Measurements from ENCODE around the gene PARVA. TPM values are rescaled to one million over a fixed set of nuclear protein-coding genes. Genes with fewer than 3 reads are reported as not detected.

Gene PARVA
- total RNA-seq, 4 donors from 2014 or later, result 10.0 to 25.0 (median 14.2) TPM

DNA sequence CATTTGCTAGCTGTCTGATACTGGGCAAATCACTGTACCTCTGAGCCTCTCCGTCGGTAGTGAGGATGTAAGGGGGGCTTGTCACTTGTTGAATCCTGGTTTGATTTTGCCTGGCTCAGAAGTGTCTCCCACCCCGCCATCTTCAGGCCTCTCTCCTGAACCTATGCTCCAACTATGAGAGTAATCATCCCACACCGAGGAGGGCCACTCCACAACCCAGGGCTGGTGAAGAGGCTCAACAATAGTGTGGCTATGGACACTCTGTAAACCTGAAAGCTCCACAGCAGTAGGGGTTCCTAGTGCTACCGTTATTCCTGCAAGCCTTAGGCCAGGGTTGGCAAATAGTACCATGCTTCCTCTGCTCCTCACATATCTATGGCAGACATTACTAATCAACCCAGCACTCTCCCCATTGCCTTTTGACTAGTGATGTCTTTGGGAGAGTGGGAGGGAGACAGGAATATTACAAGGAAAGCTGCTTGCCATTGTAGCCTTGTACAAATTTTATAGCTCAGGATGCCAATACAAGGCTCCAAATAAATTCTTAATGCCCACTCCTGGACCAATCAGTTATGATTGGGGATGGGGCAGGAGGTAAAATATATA lies 162.8 kb downstream of the PARVA start:
- WGBS, 2 donors, result 66 to 69% methylated on average over 5 of the region's 5 CpGs
- TF ChIP-seq, protein P1, sequence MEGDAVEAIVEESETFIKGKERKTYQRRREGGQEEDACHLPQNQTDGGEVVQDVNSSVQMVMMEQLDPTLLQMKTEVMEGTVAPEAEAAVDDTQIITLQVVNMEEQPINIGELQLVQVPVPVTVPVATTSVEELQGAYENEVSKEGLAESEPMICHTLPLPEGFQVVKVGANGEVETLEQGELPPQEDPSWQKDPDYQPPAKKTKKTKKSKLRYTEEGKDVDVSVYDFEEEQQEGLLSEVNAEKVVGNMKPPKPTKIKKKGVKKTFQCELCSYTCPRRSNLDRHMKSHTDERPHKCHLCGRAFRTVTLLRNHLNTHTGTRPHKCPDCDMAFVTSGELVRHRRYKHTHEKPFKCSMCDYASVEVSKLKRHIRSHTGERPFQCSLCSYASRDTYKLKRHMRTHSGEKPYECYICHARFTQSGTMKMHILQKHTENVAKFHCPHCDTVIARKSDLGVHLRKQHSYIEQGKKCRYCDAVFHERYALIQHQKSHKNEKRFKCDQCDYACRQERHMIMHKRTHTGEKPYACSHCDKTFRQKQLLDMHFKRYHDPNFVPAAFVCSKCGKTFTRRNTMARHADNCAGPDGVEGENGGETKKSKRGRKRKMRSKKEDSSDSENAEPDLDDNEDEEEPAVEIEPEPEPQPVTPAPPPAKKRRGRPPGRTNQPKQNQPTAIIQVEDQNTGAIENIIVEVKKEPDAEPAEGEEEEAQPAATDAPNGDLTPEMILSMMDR (IDR thresholded peaks at IDR 0.05), result no peak
- no peak for TF ChIP-seq POLR2A (IDR thresholded peaks at IDR 0.05)
- intact Hi-C loops (cut with DNase I; ENCODE audit: low total_unique reads), result no loop called here
- no peak overlapping the region for H3K4me3 ChIP-seq (ENCODE audit: low read depth, poor library complexity, severe bottlenecking)
- peak in 1 of 2 donors; percentile 59 for DNase-seq (ENCODE audit: low spot score in 2 of 2)

DNA sequence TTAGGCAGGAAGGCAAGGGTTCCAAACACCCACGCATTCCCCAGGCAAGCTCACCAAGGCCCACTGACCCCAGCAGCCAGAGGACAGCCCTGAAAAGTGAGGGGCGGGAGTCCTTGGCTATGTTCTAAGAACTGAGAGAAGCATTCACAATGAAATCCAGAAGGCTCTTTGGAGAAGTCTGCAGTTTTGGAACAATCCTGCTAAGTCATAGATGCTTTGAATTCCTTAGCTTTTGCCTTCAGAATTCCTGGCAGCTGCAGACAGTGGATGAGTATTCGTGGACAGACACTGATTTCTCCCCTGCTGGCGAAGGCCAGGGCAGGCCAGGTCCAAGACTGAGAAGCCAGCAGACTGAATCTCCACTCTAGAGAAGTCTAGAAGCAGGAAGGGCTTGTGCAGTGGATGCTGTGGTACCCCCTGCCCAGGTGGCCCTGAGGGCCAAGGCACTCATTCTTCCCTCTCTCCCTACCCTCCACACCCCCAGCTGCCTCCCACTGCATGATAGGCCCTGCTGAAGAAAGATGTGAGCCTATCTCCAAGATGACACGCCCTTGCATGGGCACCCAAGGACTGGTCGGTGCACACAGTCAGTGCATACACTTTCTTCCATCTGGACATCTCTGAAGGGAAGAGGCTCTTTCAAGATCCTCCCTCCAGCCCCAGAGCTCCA lies 163.7 kb downstream of the PARVA start:
- DNase-seq (ENCODE audit: low spot score in 2 of 2), result peak in 1 of 2 donors; percentile 85
- WGBS, 2 donors, result 50 to 51% methylated on average over 6 of the region's 6 CpGs
- no peak for TF ChIP-seq POLR2A (IDR thresholded peaks at IDR 0.05)
- TF ChIP-seq, protein P1 (IDR thresholded peaks at IDR 0.05), result no peak
- H3K4me3 ChIP-seq (ENCODE audit: low read depth, poor library complexity, severe bottlenecking), result no peak overlapping the region
- intact Hi-C loops (cut with DNase I; ENCODE audit: low total_unique reads), result no loop called here

DNA sequence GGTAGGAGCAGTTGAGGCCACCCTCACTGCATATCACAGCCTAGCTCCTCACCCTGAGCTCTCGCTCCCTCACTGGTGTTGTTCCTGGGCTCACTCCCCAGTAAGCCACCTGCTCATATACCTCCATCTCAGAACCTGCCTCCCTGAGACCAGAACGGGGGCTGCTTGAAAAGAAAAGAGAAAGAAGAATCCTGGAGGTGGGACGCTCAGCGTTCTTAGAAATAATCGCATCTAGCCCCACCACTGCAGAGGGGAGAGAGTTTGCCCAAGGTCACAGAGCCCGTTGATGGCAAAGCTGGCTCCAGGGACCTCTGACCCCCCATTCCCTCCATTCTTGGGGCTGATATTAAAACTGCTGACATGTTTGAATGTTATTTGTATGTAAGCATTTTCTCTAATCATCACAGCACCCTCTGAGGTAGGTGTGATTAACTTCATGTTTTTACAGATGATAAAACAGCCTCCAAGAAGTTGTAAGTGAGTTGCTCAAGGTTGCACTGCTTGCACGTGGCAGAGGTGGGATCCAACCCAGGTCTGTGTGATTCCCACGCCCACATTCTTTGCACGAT lies 164.3 kb downstream of the PARVA start:
- no peak overlapping the region for H3K4me3 ChIP-seq (ENCODE audit: low read depth, poor library complexity, severe bottlenecking)
- 85 to 86% methylated on average over 9 of the region's 9 CpGs for WGBS, 2 donors
- intact Hi-C loops (cut with DNase I; ENCODE audit: low total_unique reads), result no loop called here
- DNase-seq (ENCODE audit: low spot score in 2 of 2), result no peak
- TF ChIP-seq POLR2A (IDR thresholded peaks at IDR 0.05), result no peak
- TF ChIP-seq, protein P1 (IDR thresholded peaks at IDR 0.05), result no peak

DNA sequence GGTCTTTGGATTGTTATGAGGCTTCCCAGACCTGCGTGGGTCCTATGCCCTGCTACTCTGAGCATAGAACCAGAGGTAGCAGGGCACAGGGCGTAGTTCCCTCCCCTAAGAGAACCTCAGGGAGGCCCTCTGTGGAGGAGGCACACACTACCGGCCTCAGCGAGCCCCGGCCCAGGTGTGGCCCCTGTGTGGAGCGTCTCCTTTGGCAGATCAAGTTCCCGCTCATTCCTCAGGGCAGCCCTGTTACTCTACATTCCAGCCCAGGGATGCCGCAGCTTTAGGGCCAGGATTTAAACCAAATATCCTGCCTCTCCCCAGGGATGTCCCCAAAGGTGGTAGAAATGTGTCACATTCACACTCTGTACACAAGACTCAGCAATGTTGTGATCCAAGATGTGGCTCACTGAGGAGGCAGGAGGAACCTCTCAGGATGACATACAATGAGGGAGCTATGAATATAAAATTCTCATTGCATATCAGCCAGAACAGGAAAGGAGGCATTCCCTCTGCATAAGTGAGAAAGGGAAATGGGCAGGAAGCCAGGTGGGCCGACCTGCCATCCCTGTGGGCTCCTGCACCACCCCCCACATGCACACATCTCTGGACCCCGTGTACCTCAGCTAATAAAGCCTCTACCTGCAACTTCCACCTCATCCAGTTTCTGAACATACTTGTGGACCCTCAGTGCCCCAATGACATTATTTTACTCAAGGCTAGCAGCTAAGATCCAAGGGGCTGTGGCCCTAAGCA lies 165.0 kb downstream of the PARVA start:
- H3K4me3 ChIP-seq (ENCODE audit: low read depth, poor library complexity, severe bottlenecking), result no peak overlapping the region
- intact Hi-C loops (cut with DNase I; ENCODE audit: low total_unique reads), result no loop called here
- TF ChIP-seq, protein P1 (IDR thresholded peaks at IDR 0.05), result no peak
- no peak for TF ChIP-seq POLR2A (IDR thresholded peaks at IDR 0.05)
- peak in 1 of 2 donors; percentile 78 for DNase-seq (ENCODE audit: low spot score in 2 of 2)
- WGBS, 2 donors, result 54 to 59% methylated on average over 8 to 10 of the region's 10 CpGs

DNA sequence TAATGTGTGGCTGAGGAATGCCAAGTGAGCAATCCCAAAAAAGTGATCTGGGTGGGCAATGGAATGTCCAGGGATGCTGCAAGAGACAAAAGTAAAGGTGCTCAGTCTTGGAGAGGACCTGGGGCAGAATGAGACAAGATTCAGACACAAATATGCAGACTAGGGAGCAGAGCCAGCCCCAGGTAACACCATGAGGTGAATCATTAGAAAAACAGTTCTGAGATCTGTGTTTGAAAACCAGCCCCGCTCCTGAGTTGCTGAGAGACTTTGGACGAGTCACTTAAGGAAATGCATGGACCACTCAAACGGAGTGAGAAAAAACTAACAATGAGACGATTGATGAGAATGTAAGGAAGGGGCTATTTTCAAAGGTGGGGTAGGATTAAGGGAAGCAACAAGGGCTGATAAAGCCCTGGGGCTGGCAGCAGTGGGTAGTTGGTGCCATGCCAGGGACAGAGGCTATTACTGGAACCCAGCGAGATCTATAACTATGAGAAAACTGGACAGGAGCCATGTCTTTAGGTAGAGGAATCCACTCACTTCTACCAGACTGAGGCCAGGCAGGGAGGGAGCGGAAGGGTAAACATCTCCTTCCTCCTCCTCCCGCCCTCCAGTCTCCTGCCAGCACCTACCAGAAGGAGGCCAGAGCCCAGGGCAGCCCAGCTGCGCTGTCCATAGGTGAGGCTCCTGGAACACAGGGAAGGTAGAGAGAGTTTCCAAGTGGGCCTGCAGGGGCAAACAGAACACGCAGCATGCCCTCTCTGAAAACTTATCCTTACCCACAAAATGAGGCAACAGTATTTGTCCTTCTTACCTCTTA lies 166.4 kb downstream of the PARVA start:
- peak in 1 of 2 donors; percentile 67 for DNase-seq (ENCODE audit: low spot score in 2 of 2)
- no peak for TF ChIP-seq POLR2A (IDR thresholded peaks at IDR 0.05)
- TF ChIP-seq, protein P1 (IDR thresholded peaks at IDR 0.05), result no peak
- intact Hi-C loops (cut with DNase I; ENCODE audit: low total_unique reads), result no loop called here
- 82% methylated on average over 9 of the region's 9 CpGs for WGBS, 2 donors
- no peak overlapping the region for H3K4me3 ChIP-seq (ENCODE audit: low read depth, poor library complexity, severe bottlenecking)

Data from lower leg skin (tissue), 4 donors.